ENCODE measurements around the gene COX7B2.

The COX7B2 gene, protein sequence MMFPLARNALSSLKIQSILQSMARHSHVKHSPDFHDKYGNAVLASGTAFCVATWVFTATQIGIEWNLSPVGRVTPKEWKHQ

DNA sequence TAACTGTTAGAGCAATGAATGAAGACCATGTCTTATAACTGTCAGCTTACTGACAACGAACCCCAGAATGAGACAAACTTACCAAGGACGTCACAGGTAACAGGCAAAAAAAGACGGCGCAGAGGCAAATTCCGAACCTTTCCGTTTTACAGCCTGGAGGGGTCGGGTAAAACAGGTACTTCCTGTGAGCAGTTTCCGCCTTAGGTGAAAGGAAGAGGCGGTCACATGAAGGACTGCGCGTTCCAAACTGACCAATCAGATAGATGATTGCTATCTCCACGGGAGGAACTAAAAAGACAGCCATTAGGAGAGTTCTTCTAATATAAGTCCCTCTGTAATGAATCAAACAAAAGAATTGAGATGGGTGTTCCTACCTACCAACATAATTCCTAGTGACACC, at the start of gene COX7B2:
COX7B2 (minus strand) TSS at position 168 of the 400 bp plus-strand sequence. CDS start 174,053 bp downstream, outside the sequence.
- no peak for DNase-seq

DNA sequence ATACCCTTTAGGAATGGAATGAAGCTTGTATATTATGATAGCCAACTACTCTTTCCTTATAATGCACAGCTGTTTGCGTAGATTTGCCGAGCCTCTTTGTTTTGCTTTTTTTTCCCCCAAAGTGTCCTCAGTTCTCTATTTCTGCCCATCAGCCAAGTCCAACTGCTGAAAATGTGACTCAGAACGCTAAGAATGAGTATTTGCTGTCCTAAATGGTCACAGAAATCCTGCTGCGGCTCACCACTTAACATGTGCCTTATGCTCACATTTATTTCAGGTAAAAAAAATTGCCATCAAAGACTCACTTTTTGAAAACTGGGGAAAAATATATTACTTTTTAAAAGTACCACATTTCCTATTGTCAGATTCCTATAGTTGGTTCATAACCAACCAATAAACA, 47.4 kb upstream of the COX7B2 start:
- DNase-seq = peak in 1 of 58 donors; percentile 1

DNA sequence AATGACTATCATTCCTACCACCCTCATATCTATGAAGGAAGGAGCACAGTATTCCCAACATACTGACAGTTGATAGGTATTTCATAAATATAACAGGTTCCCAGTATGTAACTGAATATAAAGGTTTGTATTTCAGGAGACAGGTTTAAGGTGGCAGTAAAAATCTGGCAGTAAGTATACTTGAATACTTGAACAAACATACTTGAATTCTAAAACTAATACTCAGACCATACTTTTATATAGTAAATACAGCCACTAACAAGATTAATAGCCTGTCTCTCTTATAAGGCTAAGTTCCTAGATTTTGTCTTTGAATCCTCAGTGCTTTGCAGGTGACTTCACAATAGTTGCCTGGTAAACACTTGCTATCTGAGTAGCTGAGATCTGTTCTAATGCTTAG, 46.6 kb upstream of the COX7B2 start:
- DNase-seq = no peak

DNA sequence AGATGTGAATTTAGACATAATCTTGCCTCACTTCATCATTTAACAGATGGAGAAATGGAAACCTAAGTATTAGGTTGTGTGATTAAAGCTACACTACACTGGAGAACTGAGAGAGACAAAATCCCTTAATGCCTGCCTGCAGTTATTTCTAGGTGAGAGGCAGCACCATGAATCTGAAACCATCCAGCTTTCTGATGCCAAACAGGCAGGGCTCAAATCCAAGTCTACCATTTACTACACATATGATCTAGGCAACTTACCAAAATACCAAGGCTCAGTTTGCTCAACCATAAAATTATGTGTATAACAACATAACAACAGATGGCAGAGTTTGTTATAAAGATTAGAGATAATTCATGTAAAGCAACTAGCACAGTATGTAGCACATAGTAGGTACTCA, 45.6 kb upstream of the COX7B2 start:
- DNase-seq = peak in 3 of 58 donors; percentile 2 to 11 (median 3)

DNA sequence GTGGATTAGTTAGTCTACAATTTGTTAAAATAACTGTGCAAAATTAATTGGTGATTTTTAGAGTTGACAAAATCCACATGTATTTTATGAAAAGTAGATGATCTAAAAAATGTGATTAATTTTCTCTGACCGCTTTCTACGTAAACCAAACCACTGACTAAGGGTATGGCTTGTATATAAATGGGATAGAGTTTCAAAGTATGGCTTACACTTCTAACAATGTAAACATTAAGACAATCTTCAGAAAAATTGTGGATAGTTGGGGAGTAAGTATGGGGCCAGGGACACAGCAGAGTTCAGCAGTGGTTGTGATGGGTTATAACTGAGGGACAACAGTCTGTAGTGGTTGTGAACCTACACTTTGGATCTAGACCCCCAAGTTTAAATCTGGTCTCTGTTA, 44.5 kb upstream of the COX7B2 start:
- DNase-seq = no peak

DNA sequence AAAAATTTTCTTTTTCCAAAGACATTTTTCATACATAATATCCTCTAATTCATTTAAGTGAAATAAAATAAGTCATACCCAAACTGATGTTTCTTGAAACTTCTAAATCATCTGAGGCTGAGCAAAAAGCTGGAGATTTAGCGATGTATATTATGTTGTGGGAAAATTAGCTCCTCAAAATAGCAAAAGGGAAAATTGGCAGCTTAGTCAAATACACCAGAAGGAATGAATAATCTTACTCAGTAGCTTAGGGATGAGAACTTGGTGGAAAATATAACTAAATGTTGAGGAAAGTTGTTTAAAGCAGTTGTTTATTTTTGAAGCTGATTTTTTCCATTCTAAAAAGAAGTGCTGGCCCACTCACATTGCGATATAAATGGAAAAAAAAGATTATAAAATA, 43.4 kb upstream of the COX7B2 start:
- peak in 1 of 58 donors; percentile 28 for DNase-seq

DNA sequence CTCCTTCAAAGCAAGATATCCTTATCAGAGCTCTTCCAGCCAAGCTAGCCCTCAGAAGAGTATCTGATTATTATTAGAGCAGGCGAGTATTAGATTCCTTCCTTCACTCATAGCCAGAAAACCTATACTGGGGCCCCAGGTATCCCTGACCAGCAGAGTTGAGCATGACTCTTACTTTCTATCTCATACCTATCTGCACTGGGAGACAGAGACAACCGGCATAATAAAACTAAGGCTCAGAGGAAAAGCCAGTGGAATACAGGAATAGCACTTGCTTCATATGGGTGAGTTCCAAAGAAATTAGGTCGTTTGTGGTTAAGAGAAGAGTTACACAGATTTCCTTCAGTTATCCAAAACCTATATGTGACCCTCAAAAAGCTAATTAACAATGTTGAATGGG, 41.8 kb upstream of the COX7B2 start:
- no peak for DNase-seq

DNA sequence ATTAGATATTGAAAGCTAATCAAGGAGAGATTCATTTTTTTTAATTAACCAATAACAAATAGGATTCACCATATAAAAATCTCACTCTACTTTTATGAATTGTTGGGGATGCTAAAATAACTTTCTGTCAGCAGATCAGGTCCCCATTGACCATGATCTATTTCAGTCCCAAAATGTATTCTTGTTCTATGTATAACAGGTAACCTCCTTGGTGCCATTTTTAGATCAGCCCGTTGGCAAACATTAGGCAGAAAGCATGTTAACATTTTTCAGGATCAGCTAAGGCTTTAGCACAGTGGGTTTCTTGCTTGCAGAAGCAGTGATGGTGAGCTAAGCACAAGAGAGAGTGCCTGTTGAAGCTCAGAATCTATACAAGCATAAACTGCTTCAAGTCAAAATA, 40.8 kb upstream of the COX7B2 start:
- DNase-seq = no peak

DNA sequence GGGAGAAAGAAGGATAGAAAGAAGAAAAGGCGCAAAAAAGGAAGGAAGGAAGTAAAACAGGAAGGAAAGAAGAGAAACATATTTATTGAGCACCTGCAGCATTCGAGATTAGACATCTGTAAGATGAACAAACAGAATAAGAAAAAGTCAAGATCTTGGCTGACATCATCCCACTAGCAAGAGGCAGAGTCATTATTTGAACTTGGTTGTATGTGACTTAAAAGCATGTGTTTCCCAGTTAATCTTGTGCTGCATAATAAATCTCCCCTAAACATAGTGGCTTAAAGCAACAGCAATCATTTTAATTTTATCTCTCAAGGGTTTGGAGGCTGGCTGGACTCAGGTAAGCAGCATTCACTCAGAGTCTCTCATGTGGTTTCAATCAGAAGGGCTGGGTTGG, 38.5 kb upstream of the COX7B2 start:
- DNase-seq = no peak

DNA sequence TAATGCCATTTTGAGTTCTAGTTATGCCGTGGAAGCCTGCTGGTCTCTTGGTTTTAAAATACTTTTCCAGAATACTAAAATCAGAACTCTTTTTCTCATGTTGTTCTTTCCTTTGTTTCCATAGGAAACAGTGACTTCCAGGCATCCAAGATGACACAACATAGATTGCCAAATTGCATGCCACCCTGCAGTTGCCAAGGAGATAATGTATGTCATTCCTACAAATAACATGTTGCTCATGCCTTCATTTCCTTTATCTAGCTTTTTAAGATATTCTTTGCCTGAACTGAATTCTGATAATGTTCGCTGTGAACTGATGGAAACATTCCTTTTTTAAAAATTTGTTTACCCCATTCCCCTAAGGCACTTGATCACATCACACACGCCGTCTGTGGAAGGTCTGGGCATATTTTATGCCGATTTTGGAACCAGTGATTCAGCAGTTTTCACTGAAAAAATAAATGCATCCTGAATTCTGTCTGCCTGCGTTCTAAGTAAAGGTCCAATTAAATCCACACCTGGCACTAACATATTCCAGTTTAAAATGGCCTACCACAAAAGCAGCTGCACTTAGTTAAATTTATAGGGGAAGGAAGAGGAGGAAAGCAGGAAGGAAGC, 38.0 kb upstream of the COX7B2 start:
- peak in 8 of 58 donors; percentile 1 to 56 (median 24) for DNase-seq

DNA sequence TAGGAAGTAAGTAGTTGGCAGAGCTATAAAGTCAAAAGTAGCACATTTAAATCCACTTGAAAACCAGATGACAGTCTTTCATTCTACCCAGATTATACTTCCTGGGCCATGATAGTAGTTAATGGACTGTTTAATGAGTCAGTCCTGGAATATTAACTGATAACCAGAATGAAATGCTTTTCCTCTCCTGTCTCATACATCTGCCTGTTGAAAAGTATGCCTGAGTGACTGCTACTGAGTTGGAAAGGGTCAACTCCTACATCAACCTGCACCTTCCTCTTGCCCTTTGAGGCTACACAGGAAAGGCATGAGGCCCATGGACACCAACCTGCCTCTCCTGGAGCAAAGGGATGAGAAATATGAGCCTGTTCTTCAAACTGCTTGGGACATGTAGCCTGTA, 36.0 kb upstream of the COX7B2 start:
- DNase-seq = no peak

DNA sequence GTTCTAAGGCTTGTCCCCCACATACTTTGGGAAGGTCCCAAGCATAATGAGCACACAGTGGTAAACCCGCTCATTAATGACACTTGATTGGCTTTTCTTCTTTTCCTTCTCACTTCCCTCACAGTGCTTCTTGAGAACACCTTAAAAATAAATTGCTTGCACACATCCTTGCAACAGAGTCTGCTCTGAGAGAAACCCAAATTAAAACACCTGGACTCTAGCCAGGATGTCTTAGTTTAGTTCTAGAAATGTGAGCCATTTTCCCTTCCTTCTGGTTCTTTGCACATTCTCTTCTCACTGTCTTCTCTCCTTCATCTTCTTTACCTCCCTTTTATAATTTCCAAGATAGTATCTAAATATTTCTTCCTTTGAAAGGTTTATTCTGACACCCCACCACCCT, 35.3 kb upstream of the COX7B2 start:
- peak in 1 of 58 donors; percentile 4 for DNase-seq

DNA sequence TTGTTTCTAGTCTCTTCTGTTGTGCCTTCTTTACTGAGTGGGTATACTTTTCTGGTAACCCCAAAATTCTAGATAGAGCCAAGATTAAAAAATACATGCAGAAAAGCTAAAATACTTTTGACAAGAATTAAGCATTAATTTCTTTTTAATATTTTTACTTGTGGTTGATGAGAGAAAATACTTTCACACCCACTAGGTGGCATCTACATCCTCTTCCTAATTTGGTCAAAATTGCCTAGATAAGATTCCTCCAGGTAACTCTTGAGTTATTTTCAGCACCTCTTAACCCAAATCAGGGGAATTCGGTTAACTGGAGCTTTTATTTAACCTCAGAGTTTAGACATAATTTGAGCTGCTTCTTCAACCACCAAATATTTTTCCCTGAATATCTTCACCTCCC, 28.4 kb upstream of the COX7B2 start:
- DNase-seq = no peak

DNA sequence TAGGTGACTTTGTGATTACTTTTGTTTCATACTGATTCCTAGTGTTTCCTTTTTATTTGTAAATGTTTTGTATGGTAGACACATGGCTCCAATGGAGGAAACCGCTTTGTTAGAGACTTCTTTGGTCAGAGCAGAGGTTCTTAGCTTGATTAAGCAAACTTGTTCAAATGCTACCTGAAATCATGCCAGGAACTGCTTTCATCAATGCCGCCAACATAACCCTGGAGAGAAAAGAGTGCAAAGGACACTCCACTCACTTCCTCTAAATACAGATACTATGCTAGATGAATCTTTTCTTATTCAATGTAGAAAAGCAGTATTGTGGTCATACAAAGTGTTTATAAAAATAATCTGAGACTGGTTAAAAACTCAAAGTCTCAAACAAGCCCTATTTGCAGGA, 25.7 kb upstream of the COX7B2 start:
- no peak for DNase-seq

DNA sequence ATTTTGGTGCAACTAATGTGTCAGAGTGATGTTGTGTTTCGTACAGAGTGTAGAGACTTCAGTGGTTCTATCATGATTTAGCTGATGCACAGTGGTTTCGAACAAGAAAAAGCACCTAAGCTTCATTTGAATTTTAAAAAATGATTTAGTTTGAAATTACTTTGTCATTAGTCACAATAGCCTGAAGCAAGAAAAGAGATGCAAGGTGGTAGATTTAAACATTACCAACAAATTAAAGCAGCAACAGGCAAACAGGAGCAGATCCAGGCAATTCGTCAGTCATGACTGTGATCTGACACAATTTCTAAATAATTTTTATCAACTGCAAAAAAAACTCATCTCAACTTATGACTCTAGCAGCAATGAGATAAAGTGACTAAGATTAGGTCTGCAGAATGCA, 24.6 kb upstream of the COX7B2 start:
- no peak for DNase-seq

DNA sequence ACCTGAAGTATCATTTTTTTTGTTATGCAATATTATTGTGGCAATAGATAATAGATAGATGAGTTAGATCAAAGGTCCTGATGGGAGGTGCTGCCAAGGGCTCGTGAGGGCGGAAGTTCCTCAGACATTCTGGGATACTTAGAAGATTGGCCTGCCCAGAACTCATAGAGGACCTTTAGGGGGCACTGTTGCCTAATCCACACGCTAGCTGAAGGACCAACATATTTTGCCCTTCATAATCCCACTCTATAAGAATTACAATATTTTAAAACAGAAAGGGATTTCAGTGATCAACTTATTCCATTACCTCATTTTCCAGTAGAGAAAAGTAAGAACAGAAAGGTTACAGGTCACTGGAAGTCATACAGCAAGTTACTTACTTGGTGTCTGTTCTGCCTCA, 22.9 kb upstream of the COX7B2 start:
- peak in 20 of 58 donors; percentile 2 to 53 (median 10) for DNase-seq

DNA sequence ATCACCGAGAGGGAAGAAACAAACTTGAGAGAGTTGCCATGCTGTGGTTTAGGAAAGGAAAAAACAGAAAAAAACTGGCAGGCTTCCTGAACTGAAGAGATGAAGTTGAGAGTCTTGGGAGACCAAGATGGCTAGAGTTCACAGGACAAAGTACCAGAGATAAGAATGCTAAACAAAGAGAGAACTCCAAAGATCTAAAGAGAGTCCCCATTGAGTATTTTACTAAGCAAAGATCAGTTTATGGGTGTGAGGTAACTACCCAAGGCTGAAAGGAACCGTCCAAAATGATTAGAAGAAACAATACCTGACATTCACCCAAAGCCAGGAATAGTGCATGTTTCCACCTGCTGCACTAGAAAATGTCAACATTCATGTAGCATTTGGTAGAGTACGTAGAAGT, 21.8 kb upstream of the COX7B2 start:
- DNase-seq = no peak

DNA sequence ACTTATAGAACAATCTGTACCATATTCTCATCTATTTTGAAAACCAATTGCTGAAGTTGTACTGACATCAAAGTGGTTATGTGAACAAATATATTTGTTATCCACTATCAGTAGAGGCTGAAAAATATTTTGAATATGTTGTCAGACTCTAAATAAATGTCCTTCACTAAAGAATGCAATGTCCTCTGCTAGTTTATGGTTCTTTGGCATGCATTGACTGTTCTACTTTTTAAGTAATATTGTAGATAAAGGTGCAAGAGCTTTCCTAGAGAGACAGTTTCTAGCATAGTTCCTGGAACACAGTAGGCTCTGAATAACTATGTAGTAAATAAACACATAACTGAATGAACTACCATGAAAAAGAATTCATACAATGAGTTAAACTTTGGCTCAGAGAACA, 18.2 kb upstream of the COX7B2 start:
- DNase-seq = no peak

DNA sequence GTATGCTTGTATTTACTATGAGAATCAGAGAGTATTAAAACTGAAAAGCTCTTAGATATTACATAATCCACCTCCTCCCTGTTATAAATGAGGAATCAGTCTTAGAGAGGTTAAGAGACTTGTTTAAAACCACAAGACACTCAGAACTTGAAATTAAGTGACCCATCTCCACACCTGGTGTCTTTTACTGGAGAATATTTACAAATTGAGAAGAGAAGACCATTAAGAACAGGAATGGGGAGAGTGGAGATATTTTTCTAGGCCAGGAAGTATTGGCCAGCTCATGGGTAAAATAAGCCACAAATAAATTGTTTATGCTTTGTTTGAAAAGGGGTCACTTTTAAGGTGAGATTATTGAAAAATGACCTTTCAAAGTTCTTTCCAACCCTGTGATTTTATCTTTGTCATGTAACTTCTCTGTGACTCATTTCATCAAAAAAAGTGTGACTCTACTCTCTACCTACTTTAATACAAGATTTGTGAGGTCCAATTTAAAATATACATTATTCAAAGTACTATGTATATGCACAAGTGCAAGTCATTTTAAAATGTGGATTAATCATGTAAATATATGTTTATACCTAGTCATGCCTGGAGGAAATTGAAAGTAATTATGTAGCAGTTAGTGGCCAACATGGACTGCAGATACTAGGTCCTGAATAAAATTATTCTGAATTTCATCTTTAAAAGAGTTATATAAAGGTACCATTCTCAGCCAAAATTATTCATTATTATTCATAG, 15.9 kb upstream of the COX7B2 start:
- DNase-seq = no peak

DNA sequence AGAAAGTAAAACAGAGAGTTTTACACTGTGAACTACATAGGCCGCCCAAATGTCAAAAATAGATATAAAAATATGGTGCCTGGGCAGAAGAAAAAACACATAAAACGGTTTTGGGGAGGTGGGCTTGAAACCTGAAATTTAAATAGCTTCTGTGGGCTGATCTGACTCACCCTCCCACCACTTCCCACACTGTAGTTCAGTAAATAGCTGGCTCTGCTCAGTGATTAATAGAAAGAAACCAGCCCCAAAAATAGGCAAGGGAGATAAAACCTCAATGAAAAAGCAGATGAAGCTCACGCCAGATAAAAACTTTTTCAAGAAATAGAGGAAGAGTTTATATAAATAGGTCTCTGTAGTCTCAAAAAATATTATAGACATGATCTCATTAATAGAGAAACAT, 13.2 kb upstream of the COX7B2 start:
- DNase-seq = no peak

DNA sequence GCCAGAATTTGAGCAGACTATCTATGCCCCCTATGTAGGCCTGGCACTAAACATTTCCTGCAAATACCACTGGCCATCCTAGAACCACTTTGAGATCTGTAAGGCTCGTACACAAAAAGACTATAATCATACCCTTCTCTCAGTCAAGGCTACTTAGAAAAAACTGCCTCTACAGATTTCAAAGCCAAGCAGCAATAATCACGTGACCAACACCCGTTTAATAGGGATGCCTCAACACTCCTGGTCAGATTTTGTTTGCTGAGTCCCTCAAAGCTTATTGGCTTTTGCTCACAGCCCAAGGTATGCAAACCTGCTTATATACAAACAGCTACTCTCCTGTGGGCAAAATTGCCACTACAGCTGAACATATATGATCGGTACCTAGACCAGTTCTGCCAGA, 897 bp downstream of the COX7B2 start:
- DNase-seq = no peak

DNA sequence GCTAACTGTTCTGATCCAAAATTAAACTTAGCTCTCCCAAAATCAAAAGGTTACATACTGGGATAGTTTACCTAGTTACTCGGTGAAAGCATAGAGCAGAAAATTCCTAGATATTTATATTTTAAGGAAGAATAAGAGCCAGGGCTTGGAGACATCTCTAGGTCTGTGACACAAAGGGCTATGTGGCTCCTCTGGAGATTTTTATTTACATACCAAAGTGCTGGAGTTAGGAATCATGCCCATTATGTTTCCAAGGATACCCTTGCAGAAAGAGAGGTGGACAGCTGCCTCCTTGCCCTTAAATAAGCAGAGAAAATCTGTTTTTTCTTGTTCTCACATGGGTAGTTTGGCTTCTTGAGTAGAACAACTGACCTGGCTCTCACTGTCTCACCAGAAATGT, 9.0 kb downstream of the COX7B2 start:
- no peak for DNase-seq

DNA sequence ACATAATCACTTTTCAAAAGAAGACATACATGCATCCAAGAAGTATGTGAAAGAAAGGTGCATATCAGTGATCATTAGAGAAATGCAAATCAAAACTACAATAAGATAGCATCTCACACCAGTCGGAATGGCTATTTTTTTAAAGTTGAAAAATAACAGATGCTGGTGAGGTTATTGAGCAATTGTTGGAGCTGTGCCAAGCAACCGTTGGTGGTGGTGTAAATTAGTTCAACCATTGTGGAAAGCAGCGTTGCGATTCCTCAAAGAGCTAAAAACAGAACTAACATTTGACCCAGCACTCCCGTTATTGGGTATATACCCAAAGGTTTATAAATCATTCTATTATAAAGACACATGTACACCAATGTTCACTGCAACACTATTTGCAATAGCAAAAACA, 14.2 kb downstream of the COX7B2 start:
- DNase-seq = no peak

Data from anterior cingulate cortex (tissue), 58 donors.